Measurements from ENCODE around the gene FANCL. TPM values are rescaled to one million over a fixed set of nuclear protein-coding genes. Genes with fewer than 3 reads are reported as not detected.
A peak's percentile ranks its signal among the peaks of the same experiment; 100 is the strongest.
"Not testable (repeated sequence)": the region's sequence is repeated elsewhere in the genome, so short reads cannot be mapped to it uniquely, and the experiment has no call there.

Gene FANCL
- total RNA-seq, 6 experiments from 2014 or later: 6.8 to 22.3 (median 15.3) TPM

DNA sequence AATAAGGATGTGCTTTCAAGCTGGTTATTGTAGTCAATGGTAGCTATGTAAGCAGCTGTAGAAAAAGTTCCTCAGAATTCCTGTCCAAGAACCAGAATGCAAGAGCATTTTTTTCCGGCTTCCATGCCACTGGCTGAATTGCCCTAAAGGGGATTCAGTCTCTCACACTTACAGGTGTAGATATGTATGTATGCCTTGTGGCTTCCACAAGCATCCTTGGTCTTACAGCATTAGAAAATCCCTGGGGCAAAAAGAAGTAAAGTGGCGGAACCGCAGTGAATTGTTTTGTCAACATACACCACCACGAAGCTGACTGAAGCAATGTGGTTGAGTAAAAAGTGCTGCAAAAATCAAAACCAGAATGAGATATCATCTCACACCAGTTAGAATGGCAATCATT is 54.6 kb downstream of the FANCL start:
- ATAC-seq: no peak
- 94% methylated on average over 2 of the region's 4 CpGs for WGBS (ENCODE audit: insufficient coverage, low coverage, low lambda C conversion rate, missing lambda C conversion rate)
- Histone ChIP-seq H3K27ac (no peak overlapping the region), H3K36me3 (no peaks in the 10 kb centered on the region), H3K4me1 (no peaks in the 10 kb centered on the region), H3K9me3 (no peaks in the 10 kb centered on the region), H3K4me3 (no peak overlapping the region), H3K27me3 (no peaks in the 10 kb centered on the region)
- no peak for DNase-seq
- intact Hi-C loops (cut with DNase I): no loop called here
- no peak for TF ChIP-seq POLR2A (IDR thresholded peaks at IDR 0.05)
- no peak for TF ChIP-seq CTCF (IDR thresholded peaks at IDR 0.05)

GRCh38 chr2:58182527-58182926 is 58.6 kb downstream of the FANCL start:
- TF ChIP-seq CTCF (IDR thresholded peaks at IDR 0.05) (no peak), POLR2A (IDR thresholded peaks at IDR 0.05) (no peak)
- DNase-seq: no peak
- Histone ChIP-seq H3K36me3 (no peaks in the 10 kb centered on the region), H3K4me3 (no peak overlapping the region), H3K9me3 (no peaks in the 10 kb centered on the region), H3K27ac (no peak overlapping the region), H3K27me3 (no peaks in the 10 kb centered on the region), H3K4me1 (no peaks in the 10 kb centered on the region)
- no peak for ATAC-seq
- 100% methylated on average over 1 of the region's 1 CpG for WGBS (ENCODE audit: insufficient coverage, low coverage, low lambda C conversion rate, missing lambda C conversion rate)
- intact Hi-C loops (cut with DNase I): no loop called here

- Histone ChIP-seq H3K9me3 (no peaks in the 10 kb centered on the region), H3K27me3 (no peaks in the 10 kb centered on the region), H3K27ac (no peak overlapping the region), H3K4me1 (no peaks in the 10 kb centered on the region), H3K4me3 (no peak overlapping the region), H3K36me3 (no peaks in the 10 kb centered on the region)
- intact Hi-C loops (cut with DNase I): no loop called here
- TF ChIP-seq CTCF (IDR thresholded peaks at IDR 0.05) (no peak), POLR2A (IDR thresholded peaks at IDR 0.05) (no peak)
- no peak for DNase-seq
- 95% methylated on average over 5 of the region's 5 CpGs for WGBS (ENCODE audit: insufficient coverage, low coverage, low lambda C conversion rate, missing lambda C conversion rate)
- no peak for ATAC-seq
Measured at GRCh38 chr2:58180635-58181034, 60.5 kb downstream of the FANCL start.

DNA sequence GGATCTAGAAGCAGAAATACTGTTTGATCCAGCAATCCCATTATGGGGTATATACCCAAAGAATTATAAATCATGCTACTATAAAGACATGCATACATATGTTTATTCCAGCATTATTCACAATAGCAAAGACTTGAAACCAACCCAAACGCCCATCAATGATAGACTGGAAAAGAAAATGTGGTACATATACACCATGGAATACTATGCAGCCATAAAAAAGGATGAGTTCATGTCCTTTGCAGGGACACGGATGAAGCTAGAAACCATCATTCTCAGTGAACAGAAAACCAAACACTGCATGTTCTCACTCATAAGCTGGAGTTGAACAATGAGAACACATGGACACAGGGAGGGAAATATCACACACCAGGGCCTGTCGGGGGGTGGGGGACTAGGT is 61.0 kb downstream of the FANCL start:
- 100% methylated on average over 3 of the region's 3 CpGs for WGBS (ENCODE audit: insufficient coverage, low coverage, low lambda C conversion rate, missing lambda C conversion rate)
- intact Hi-C loops (cut with DNase I); DNase-seq: not testable (repeated sequence)

GRCh38 chr2:58177187-58177586 is 63.9 kb downstream of the FANCL start:
- H3K4me1 ChIP-seq; intact Hi-C loops (cut with DNase I); DNase-seq; H3K27me3 ChIP-seq; H3K36me3 ChIP-seq; H3K4me3 ChIP-seq; H3K9me3 ChIP-seq; H3K27ac ChIP-seq; ATAC-seq: not testable (repeated sequence)
- WGBS (ENCODE audit: insufficient coverage, low coverage, low lambda C conversion rate, missing lambda C conversion rate): 92% methylated on average over 2 of the region's 4 CpGs

More for the DNA sequence above, 61.0 kb downstream of the FANCL start:
- not testable (repeated sequence) for H3K4me3 ChIP-seq, ATAC-seq, H3K27ac ChIP-seq, H3K9me3 ChIP-seq, H3K27me3 ChIP-seq, H3K36me3 ChIP-seq, H3K4me1 ChIP-seq

- intact Hi-C loops (cut with DNase I); H3K27me3 ChIP-seq; ATAC-seq; H3K27ac ChIP-seq; H3K36me3 ChIP-seq; H3K4me3 ChIP-seq; H3K4me1 ChIP-seq; H3K9me3 ChIP-seq: not testable (repeated sequence)
- 85% methylated on average over 5 of the region's 16 CpGs for WGBS (ENCODE audit: insufficient coverage, low coverage, low lambda C conversion rate, missing lambda C conversion rate)
- peak in 1 of 3 donors; percentile 29 for DNase-seq
Measured at GRCh38 chr2:58171831-58172230, 69.3 kb downstream of the FANCL start.

GRCh38 chr2:58170334-58170933 is 70.7 kb downstream of the FANCL start:
- H3K4me3 ChIP-seq; H3K9me3 ChIP-seq; H3K27ac ChIP-seq; ATAC-seq; H3K4me1 ChIP-seq; intact Hi-C loops (cut with DNase I); H3K36me3 ChIP-seq; DNase-seq; H3K27me3 ChIP-seq: not testable (repeated sequence)
- 86% methylated on average over 6 of the region's 7 CpGs for WGBS (ENCODE audit: insufficient coverage, low coverage, low lambda C conversion rate, missing lambda C conversion rate)

- intact Hi-C loops (cut with DNase I); H3K4me3 ChIP-seq; DNase-seq; H3K27me3 ChIP-seq; H3K9me3 ChIP-seq; H3K27ac ChIP-seq; H3K4me1 ChIP-seq; H3K36me3 ChIP-seq; ATAC-seq: not testable (repeated sequence)
Measured at GRCh38 chr2:58169845-58170244, 71.3 kb downstream of the FANCL start.

GRCh38 chr2:58168130-58168529 is 73.0 kb downstream of the FANCL start:
- peak in 1 of 3 donors; percentile 16 for DNase-seq
- H3K4me1 ChIP-seq; H3K27me3 ChIP-seq; ATAC-seq; H3K27ac ChIP-seq; intact Hi-C loops (cut with DNase I); H3K36me3 ChIP-seq; H3K4me3 ChIP-seq; H3K9me3 ChIP-seq: not testable (repeated sequence)
- WGBS (ENCODE audit: insufficient coverage, low coverage, low lambda C conversion rate, missing lambda C conversion rate): 100% methylated on average over 3 of the region's 6 CpGs

Data from right lobe of liver (tissue), 6 donors.